Esophagus (tissue), 2 donors: Measurements from ENCODE around the gene ARID1B. TPM values are rescaled to one million over a fixed set of nuclear protein-coding genes. Genes with fewer than 3 reads are reported as not detected.

Experiments
- H3K27ac ChIP-seq, 2 donors: one replicate each; pipeline ENCODE4 v1.5.1; 2013; ENCODE audit warnings: low read depth in 2 of 2, mild to moderate bottlenecking in 2 of 2, inconsistent platforms in 1 of 2, low read length in 1 of 2, moderate library complexity in 1 of 2
- H3K27me3 ChIP-seq, 2 donors: one replicate each; pipeline ENCODE4 v1.6.1; 2013; ENCODE audit warnings: low read length in 2 of 2, control low read depth in 1 of 2, mild to moderate bottlenecking in 1 of 2; ENCODE audit not compliant: insufficient read depth in 2 of 2, control insufficient read depth in 1 of 2
- H3K36me3 ChIP-seq, 2 donors: one replicate each; pipeline ENCODE4 v1.6.1; 2013; ENCODE audit warnings: low read length in 1 of 2; ENCODE audit not compliant: control insufficient read depth in 2 of 2, insufficient read depth in 2 of 2
- H3K4me1 ChIP-seq, 2 donors: one replicate each; pipeline ENCODE4 v1.6.1; 2013; ENCODE audit warnings: low read length in 1 of 2; ENCODE audit not compliant: control insufficient read depth in 2 of 2, insufficient read depth in 2 of 2
- H3K4me3 ChIP-seq, 2 donors: one replicate each; pipeline ENCODE4 v1.5.1; 2013; ENCODE audit warnings: low read length in 2 of 2, mild to moderate bottlenecking in 2 of 2, low read depth in 1 of 2, moderate library complexity in 1 of 2
- H3K9me3 ChIP-seq, 2 donors: one replicate each; pipeline ENCODE4 v1.6.1; 2013; ENCODE audit warnings: mild to moderate bottlenecking in 2 of 2, low read depth in 1 of 2, low read length in 1 of 2, moderate library complexity in 1 of 2; ENCODE audit not compliant: control insufficient read depth in 2 of 2, insufficient read depth in 1 of 2
- WGBS, 2 donors: extraction: QIAGEN DNeasy Blood & Tissue Kit; methylation state at CpG; one replicate each; pipeline ENCODE4 v1.1.7; 2013; 5-methylcytosine and 5-hydroxymethylcytosine counted together
- polyA plus RNA-seq, 2 donors: library from polyadenylated mRNA; stranded (reverse); fragments of 200-250 nt; gene quantifications; one replicate each; pipeline ENCODE4 v1.2.3, GENCODE V29; 2013
- donor health status: healthy with polysubstance abuse.
- donor health status: Bipolar disorder and iron deficiency.

Gene ARID1B
- polyA plus RNA-seq, 2 donors, result 15.9 to 16.1 TPM

DNA sequence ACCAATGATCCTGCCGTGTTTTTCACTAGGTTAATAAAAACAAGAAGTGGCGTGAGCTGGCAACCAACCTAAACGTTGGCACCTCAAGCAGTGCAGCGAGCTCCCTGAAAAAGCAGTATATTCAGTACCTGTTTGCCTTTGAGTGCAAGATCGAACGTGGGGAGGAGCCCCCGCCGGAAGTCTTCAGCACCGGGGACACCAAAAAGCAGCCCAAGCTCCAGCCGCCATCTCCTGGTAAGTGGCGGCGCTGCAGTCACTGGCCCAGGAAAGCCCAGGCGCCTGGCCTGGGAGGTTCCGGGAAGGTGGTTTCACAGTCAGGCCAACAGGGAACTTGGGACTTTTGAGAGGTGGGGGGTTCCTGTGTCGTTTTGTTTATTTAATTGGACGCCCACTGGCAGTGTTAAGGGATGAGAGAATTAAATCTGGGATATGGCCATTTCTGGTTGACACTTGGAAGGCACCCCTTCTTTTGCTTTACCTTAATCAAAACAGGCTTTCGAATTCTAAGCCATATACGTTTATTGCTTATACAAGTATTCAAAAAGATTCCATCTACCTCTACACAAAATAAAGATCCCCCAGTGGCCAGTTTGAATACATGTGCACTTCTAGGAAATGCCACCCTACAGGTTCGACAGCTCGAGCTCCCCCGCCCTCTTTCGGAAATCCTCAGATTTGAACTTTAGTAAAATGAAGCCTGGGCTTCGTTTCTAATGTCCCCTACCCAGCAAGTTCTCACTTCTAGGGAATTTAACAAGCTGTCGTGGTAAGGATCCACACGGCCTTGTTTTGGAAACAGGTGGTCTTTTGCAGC, 407.2 kb downstream of the ARID1B start:
- Histone ChIP-seq H3K4me3 (peak overlapping the region; percentile 5 to 20), H3K36me3 (peaks cover 7 to 13% of the 10 kb centered on the region in 2 donors), H3K9me3 (no peaks in the 10 kb centered on the region), H3K4me1 (peaks cover 0 to 7% of the 10 kb centered on the region in 2 donors), H3K27ac (peak overlapping the region in 1 of 2 donors; percentile 81), H3K27me3 (no peaks in the 10 kb centered on the region)
- 36 to 43% methylated on average over 25 of the region's 25 CpGs for WGBS, 2 donors

DNA sequence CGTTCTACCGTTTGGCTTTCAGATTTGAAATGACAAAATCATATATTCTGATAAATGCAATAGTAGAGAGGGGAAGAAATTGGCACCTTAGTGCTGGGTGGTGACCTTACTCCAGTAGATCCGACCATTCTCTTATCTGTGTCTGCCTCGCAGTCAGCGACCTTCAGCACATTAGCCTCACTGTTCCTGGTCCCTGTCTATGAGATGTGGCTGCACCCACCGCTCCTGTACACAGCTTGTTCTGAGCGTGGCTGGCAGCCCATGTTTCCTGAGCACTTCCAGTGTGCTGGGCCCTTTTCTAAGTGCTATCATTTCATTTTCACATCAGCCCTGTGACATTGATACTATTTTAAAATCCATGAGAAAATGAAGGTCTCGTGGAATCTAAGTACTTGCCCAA, 408.0 kb downstream of the ARID1B start:
- Histone ChIP-seq H3K27me3 (no peaks in the 10 kb centered on the region), H3K4me1 (peaks cover 0 to 7% of the 10 kb centered on the region in 2 donors), H3K9me3 (no peaks in the 10 kb centered on the region), H3K27ac (peak overlapping the region in 1 of 2 donors; percentile 71), H3K4me3 (no peak overlapping the region), H3K36me3 (peaks cover 10 to 16% of the 10 kb centered on the region in 2 donors)
- WGBS, 2 donors, result 85 to 95% methylated on average over 8 of the region's 8 CpGs

DNA sequence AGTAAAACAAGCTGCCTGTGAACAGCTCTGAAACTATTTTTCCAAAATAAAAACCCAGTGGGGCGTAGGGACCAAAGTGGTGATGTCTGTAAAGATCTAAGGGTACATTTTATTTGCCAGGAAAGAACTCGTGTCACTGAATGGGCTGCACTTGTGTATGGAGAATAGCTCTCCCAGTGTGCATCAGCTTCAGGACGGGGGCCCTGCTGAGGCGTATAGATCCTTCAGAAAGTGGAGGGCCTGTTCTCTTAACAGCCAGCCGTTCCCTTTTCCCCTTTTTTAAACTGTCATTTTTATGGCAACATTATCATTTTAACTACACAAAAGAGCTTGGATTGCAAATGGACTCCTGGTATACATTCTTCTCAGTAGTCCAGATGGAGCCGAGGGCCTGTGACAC, 408.8 kb downstream of the ARID1B start:
- H3K4me1 ChIP-seq, result peaks cover 0 to 7% of the 10 kb centered on the region in 2 donors
- WGBS, 2 donors, result 88 to 93% methylated on average over 6 of the region's 6 CpGs
- H3K4me3 ChIP-seq, result no peak overlapping the region
- no peaks in the 10 kb centered on the region for H3K27me3 ChIP-seq
- H3K27ac ChIP-seq, result no peak overlapping the region
- H3K36me3 ChIP-seq, result peaks cover 12 to 20% of the 10 kb centered on the region in 2 donors
- no peaks in the 10 kb centered on the region for H3K9me3 ChIP-seq

DNA sequence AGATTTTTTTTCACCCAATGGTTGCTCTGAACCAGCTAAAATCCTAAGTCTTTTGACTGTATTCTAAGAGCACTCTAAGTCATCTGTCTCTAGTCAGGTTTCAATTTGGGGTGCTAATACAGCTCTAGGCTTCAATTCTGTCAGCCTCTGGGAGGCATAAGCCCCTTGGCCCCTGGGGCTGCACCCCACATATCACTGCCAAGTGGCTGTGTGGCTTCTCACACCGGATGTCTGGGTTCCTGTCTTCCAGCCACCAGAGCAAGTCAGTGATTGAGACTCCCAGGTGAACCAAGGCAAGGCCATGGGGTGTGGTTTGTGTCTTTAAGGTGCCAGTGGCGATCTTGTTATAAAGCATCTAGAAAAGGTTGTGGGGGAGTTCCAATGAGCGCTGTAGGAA, 409.6 kb downstream of the ARID1B start:
- H3K4me1 ChIP-seq, result peaks cover 0 to 7% of the 10 kb centered on the region in 2 donors
- H3K36me3 ChIP-seq, result peaks cover 17 to 21% of the 10 kb centered on the region in 2 donors
- 56 to 59% methylated on average over 3 of the region's 3 CpGs for WGBS, 2 donors
- no peak overlapping the region for H3K4me3 ChIP-seq
- peak overlapping the region in 1 of 2 donors; percentile 78 for H3K27ac ChIP-seq
- H3K9me3 ChIP-seq, result no peaks in the 10 kb centered on the region
- H3K27me3 ChIP-seq, result no peaks in the 10 kb centered on the region

DNA sequence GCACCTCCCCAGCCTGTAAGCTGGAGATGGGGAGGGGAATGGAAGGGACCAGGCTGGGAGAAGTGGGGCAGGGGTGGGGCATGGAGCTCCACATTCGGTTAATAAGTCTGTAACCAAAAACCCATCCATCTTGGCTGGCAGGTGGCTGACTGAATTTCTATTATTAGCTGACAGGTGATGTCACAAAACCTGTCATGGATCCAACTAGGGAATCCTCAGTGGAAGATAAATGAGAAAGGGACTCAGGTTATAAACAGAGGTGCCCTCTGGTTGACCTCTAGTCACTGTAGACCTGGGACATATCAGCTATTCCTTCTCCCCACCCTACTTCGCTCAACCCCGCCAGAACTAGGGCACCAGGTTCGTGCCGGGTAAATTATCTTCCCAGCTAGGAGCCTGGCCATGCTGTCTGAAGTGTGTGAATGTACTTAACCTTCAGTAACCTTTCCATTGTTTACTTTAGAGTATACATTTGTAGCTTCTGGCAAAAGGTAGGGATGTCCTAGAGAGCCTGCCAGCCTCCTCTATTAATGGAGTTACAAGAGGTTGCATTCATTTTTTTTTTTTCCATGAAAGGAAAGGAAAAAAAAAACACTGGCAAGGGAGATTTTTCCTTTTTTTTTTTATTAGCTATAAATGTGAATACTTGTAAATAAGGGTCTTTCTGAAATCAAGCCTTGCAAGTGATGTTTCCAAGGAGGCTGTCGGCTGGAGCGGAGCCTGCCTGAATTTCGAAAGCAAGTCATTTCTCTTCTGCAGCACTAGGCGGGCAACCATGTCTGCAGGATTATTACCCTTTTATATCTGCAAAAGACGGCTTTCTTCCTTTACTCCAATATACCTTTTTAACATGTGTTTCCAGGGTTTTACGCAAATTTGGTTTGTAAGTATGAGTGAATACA, 410.3 kb downstream of the ARID1B start:
- peaks cover 17 to 22% of the 10 kb centered on the region in 2 donors for H3K36me3 ChIP-seq
- no peaks in the 10 kb centered on the region for H3K9me3 ChIP-seq
- H3K27ac ChIP-seq, result peak overlapping the region; percentile 57 to 78

DNA sequence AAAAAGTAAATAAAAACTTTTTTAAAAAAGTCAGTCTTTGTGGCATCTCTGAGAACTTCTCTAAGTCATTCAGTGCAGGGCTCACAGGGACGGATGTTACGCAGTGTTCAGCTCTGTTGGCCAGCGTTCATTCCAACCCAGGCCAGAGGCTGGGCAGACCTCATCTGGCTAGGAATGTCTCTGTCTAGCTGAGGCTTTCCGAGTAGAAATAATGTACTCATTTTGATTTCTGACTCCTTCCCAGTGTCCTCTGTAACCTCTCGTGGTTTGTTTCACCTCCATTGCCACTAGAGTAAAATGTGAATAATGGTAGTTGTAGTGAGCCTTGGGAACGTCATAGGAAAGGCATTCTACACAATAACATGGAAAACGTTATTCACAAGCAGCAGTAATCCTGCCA, 411.0 kb downstream of the ARID1B start:
- Histone ChIP-seq H3K36me3 (peaks cover 15 to 23% of the 10 kb centered on the region in 2 donors), H3K27me3 (no peaks in the 10 kb centered on the region), H3K4me1 (peaks cover 0 to 7% of the 10 kb centered on the region in 2 donors), H3K9me3 (no peaks in the 10 kb centered on the region), H3K4me3 (no peak overlapping the region), H3K27ac (no peak overlapping the region)
- WGBS, 2 donors, result 72 to 79% methylated on average over 7 of the region's 7 CpGs

More for the DNA sequence above, 410.3 kb downstream of the ARID1B start:
- 58 to 65% methylated on average over 11 of the region's 11 CpGs for WGBS, 2 donors
- H3K4me1 ChIP-seq, result peaks cover 0 to 7% of the 10 kb centered on the region in 2 donors
- no peak overlapping the region for H3K4me3 ChIP-seq
- no peaks in the 10 kb centered on the region for H3K27me3 ChIP-seq

DNA sequence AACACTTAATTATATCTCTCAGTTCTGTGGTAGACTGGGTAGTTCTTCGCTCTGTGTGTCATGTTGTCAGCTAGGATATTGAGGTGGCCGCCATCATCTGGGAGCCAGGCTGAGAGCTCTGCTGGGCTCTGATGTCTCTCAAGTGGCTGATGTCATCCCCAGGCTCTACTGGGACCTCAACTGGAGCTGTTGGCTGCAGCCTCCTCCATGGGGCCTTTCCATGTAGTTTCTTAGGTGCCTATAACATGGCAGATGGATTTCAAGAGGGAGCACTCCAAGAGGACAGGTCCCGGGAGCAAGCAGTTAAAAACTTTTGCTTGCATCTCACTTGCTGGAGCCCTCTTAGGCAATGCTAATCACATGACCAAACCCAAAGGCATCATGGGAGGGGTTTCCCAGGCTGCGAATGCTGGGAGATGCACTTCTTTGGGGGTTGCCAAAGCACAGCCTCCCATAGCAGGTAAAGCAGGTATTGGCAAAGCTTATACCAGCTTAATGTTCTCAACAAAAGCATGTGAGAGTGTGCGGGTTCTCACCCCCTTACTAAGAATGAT, 416.3 kb downstream of the ARID1B start:
- no peaks in the 10 kb centered on the region for H3K9me3 ChIP-seq
- no peak overlapping the region for H3K4me3 ChIP-seq
- H3K36me3 ChIP-seq, result peaks cover 22 to 26% of the 10 kb centered on the region in 2 donors
- H3K27ac ChIP-seq, result no peak overlapping the region
- 94 to 95% methylated on average over 5 of the region's 5 CpGs for WGBS, 2 donors
- no peaks in the 10 kb centered on the region for H3K4me1 ChIP-seq
- no peaks in the 10 kb centered on the region for H3K27me3 ChIP-seq

DNA sequence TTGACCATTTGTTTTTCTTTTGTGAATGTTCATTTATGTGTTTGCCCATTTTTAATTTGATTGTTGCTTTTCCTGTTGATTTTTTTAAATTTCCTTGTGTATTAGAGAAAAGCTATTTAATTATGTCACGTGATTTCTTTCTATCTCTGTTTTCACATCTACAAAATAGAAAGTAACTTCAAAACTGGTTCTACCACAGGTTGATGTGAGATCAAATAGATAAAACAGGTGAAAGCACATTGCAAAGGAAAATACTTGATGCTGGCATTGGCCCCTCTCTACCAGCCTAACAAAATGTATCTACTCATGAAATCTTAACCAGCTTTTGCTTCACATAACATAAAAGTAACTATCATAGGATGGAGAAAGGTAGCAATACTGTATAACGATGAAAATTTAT, 416.9 kb downstream of the ARID1B start:
- H3K4me3 ChIP-seq, result no peak overlapping the region
- no peaks in the 10 kb centered on the region for H3K9me3 ChIP-seq
- WGBS, 2 donors, result 64 to 70% methylated on average over 2 of the region's 2 CpGs
- no peaks in the 10 kb centered on the region for H3K27me3 ChIP-seq
- peaks cover 22 to 26% of the 10 kb centered on the region in 2 donors for H3K36me3 ChIP-seq
- H3K27ac ChIP-seq, result no peak overlapping the region
- H3K4me1 ChIP-seq, result no peaks in the 10 kb centered on the region

DNA sequence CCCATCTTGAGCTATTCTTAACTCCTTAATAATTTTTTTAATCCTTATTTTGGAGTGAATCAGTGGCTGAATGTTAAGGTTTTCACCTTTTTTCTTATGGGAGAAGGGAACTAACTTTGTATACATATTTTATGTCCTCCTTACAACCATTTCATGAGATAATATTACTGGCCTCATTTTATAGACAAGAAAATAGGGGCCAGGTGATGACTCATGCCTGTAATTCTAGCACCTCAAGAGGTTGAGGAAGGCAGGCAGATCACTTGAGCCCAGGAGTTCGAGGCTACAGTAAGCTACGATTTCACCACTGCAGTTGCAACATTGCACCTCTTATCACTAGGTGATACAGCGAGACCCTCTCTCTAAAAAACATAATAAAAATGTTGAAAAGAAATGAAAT, 417.5 kb downstream of the ARID1B start:
- H3K36me3 ChIP-seq, result peaks cover 22 to 26% of the 10 kb centered on the region in 2 donors
- H3K27ac ChIP-seq, result no peak overlapping the region
- H3K9me3 ChIP-seq, result no peaks in the 10 kb centered on the region
- H3K27me3 ChIP-seq, result no peaks in the 10 kb centered on the region
- H3K4me1 ChIP-seq, result no peaks in the 10 kb centered on the region
- 84 to 90% methylated on average over 3 of the region's 3 CpGs for WGBS, 2 donors
- no peak overlapping the region for H3K4me3 ChIP-seq
